Glutamatergic neuron (in vitro differentiated cells): ENCODE results near the gene MICU1. TPM values are rescaled to one million over a fixed set of nuclear protein-coding genes. Genes with fewer than 3 reads are reported as not detected.
"Not testable (repeated sequence)": the region's sequence is repeated elsewhere in the genome, so short reads cannot be mapped to it uniquely, and the experiment has no call there.

Source experiments
- DNase-seq: peaks from one replicate; pipeline ENCODE4 v3.0.0; 2022
- H3K27ac Mint-ChIP-seq: one replicate; pipeline ENCODE4 v1.8.0; 2020; ENCODE audit warnings: mild to moderate bottlenecking, mixed read lengths, inconsistent platforms; ENCODE audit not compliant: unreplicated experiment
- H3K27me3 Mint-ChIP-seq: one replicate; pipeline ENCODE4 v1.8.0; 2020; ENCODE audit warnings: mild to moderate bottlenecking, moderate library complexity, mixed read lengths, inconsistent platforms; ENCODE audit not compliant: unreplicated experiment
- H3K36me3 Mint-ChIP-seq: one replicate; pipeline ENCODE4 v1.8.0; 2020; ENCODE audit warnings: mild to moderate bottlenecking, mixed read lengths, inconsistent platforms; ENCODE audit not compliant: unreplicated experiment
- H3K4me1 Mint-ChIP-seq: one replicate; pipeline ENCODE4 v1.8.0; 2020; ENCODE audit warnings: mild to moderate bottlenecking, low read depth, mixed read lengths, inconsistent platforms; ENCODE audit not compliant: unreplicated experiment
- H3K4me3 Mint-ChIP-seq: one replicate; pipeline ENCODE4 v1.8.0; 2020; ENCODE audit warnings: mild to moderate bottlenecking, mixed read lengths, inconsistent platforms; ENCODE audit not compliant: unreplicated experiment
- H3K9me3 Mint-ChIP-seq: one replicate; pipeline ENCODE4 v1.8.0; 2020; ENCODE audit warnings: mild to moderate bottlenecking, moderate library complexity, mixed read lengths, inconsistent platforms; ENCODE audit not compliant: unreplicated experiment
- total RNA-seq: library from RNA; stranded (reverse); fragmentation: NEBNext Ultra II Directional; extraction: Animal tissue kit (Norgen Biotek cat#: 25700); gene quantifications from one replicate; pipeline ENCODE4 v1.2.1, GENCODE V29; 2021; ENCODE audit not compliant: unreplicated experiment
- TF ChIP-seq, protein P1 (sequence below): fragments of 200-600 bp; sonication (generic); IDR thresholded peaks from one replicate; pipeline ENCODE4 v1.5.0; 2021; ENCODE audit not compliant: partially characterized antibody, unreplicated experiment

MICU1 gene
- total RNA-seq, 1 donor from 2014 or later = 33.5 TPM

DNA sequence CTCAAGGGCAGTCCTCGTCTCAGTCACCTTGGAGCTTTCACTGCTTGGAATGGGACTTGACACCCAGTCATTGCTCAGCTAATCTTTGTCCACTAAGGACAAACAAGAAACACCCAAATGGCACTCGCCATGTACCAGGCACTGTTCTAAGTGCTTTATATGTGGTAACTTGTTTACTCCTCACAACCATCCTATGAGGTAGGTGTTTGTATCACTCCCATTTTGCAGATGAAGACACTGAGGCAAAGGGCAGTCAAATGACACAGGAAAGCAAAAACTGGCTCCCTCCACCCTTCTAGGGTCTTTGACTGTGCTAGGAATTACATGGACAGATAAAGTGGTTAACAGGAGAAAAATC lies 295.8 kb downstream of the MICU1 start:
- no peak for DNase-seq
- Mint-ChIP-seq H3K36me3 (no peaks in the 10 kb centered on the region), H3K27ac (peak overlapping the region; percentile 62), H3K9me3 (peaks cover 14% of the 10 kb centered on the region), H3K4me1 (peaks cover 39% of the 10 kb centered on the region), H3K27me3 (peaks cover 6% of the 10 kb centered on the region), H3K4me3 (peak overlapping the region; percentile 59)
- TF ChIP-seq, protein P1, sequence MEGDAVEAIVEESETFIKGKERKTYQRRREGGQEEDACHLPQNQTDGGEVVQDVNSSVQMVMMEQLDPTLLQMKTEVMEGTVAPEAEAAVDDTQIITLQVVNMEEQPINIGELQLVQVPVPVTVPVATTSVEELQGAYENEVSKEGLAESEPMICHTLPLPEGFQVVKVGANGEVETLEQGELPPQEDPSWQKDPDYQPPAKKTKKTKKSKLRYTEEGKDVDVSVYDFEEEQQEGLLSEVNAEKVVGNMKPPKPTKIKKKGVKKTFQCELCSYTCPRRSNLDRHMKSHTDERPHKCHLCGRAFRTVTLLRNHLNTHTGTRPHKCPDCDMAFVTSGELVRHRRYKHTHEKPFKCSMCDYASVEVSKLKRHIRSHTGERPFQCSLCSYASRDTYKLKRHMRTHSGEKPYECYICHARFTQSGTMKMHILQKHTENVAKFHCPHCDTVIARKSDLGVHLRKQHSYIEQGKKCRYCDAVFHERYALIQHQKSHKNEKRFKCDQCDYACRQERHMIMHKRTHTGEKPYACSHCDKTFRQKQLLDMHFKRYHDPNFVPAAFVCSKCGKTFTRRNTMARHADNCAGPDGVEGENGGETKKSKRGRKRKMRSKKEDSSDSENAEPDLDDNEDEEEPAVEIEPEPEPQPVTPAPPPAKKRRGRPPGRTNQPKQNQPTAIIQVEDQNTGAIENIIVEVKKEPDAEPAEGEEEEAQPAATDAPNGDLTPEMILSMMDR = no peak

DNA sequence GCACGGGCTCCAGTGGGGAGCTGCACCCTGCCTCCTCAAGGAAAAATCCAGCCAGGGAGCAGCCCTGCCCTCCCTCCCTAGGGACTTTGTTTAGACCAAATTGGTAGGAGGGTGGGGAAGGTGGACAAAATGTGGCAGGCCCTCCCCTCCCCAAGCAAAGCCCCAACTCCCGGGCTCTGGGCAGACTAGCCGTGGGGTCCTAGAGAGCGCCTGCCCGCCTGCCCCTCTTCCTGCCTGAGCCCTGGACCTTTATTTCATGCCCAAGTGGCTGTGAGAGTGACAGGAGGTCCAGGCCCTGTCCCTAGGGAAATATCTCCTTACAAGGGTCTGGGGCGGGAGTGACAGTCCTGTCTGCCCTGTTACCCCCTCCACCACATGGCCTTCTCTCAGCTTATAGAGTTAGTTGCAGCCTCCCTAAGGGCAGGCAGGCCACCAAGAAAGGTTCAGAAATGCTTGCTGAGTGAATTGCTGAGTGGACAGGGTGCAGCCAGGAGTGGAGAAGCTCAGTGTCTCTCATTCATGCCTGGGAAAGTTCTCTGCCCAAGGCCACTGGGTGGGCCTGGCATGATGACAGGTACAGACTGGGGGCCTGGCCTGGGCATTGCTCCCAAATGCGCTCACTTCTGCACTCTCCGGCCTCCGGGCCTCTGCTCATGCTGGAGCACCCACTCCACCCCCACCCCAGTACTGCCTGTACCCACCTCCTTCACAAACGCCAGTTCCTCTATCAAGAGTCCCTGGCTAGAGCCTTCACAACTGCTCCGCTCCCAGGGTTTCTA lies 296.4 kb downstream of the MICU1 start:
- Mint-ChIP-seq H3K36me3 (no peaks in the 10 kb centered on the region), H3K27ac (peak overlapping the region; percentile 62), H3K4me3 (peak overlapping the region; percentile 59), H3K27me3 (peaks cover 8% of the 10 kb centered on the region), H3K9me3 (peaks cover 14% of the 10 kb centered on the region), H3K4me1 (peaks cover 41% of the 10 kb centered on the region)
- TF ChIP-seq, protein P1 = no peak
- no peak for DNase-seq

DNA sequence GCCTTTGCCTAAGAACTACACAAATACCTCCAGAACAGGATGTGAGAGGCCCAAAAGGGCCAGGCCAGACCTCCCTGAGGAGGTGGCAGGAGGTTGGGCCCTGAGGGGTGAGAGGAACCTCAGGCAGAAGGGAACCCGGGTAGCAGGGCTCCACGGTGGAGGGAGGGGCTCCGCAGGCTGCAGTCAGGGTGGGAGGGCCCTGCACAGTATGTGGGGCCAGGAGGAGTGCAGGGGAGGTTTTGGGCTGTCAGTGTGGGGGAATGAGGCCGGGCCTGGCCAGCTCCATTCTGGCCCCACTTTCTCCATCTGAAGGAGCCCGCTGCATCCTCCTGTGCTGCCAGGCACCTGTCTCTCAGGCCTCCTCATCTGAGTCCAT lies 297.1 kb downstream of the MICU1 start:
- no peak for DNase-seq
- no peak overlapping the region for H3K27ac Mint-ChIP-seq
- peaks cover 38% of the 10 kb centered on the region for H3K4me1 Mint-ChIP-seq
- H3K9me3 Mint-ChIP-seq = peaks cover 13% of the 10 kb centered on the region
- H3K36me3 Mint-ChIP-seq = no peaks in the 10 kb centered on the region
- H3K4me3 Mint-ChIP-seq = no peak overlapping the region
- TF ChIP-seq, protein P1 = no peak
- H3K27me3 Mint-ChIP-seq = peaks cover 10% of the 10 kb centered on the region

DNA sequence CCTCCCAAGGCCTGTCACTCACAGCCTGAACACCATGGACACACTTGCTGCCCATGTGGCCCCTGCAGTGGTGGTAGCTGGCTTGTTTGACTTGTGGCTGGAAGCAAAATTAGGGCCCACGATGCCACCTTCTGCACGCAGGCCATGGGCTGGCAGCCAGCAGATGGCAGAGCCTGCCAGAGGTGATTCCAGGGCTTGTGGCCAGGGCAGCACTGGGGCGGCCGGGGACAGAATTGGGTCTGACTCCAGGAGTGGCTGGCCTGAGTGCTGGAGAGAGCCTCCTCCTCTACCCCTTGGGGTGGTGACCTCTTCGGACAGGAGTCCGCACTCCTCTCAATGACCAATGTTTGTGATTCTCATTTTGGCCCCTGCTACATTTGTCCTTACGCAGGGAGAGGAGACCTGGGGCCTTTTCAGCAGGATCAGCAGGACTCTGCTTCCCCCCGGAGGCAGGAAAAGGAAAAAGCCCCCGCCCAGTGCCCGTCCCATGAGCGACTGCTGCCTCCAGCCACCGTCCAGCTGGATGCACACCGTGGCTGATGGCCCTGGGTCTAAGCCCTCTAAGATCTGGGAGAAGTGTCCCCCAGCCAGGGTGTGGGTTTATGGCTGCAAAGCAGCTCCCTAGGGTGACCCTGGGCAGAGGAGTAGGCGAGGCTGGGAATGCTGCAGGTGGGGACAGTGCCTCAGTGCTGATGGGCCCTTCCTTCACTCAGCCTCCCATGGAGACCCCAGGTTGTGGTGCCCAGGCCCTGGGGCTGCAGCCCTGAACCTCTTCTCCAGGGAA lies 297.6 kb downstream of the MICU1 start:
- TF ChIP-seq, protein P1 = peak; percentile 39
- Mint-ChIP-seq H3K9me3 (peaks cover 12% of the 10 kb centered on the region), H3K27ac (peak overlapping the region; percentile 64), H3K4me1 (peaks cover 35% of the 10 kb centered on the region), H3K27me3 (peaks cover 10% of the 10 kb centered on the region), H3K4me3 (no peak overlapping the region), H3K36me3 (no peaks in the 10 kb centered on the region)
- DNase-seq = peak; percentile 80

DNA sequence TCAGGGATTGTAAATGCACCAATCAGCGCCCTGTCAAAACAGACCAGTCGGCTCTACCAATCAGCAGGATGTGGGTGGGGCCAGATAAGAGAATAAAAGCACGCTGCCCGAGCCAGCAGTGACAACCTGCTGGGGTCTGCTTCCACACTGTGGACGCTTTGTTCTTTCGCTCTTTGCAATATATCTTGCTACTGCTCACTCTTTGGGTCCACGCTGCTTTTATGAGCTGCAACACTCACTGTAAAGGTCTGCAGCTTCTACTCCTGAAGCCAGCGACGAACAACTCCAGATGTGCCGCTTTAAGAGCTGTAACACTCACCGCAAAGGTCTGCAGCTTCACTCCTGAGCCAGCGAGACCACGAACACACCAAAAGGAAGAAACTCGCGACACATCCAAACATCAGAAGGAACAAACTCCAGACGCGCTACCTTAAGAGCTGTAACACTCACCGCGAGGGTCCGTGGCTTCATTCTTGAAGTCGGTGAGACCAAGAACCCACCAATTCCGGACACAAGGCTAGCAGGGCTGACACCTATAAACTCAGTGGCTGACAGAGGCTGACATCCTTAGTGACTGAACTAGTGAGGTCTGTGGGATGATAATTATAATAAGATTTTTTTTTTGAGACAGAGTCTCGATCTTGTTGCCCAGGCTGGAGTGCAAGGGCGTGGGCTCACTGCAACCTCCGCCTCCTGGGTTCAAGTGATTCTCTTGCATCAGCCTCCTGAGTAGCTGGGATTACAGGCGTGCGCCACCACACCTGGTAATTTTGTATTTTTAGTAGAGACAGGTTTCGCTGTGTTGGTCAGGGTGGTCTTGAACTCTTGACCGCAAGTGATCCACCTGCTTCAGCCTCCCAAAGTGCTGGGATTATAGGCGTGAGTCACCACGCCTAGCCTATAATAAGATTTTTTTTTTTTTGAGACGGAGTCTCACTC lies 298.9 kb downstream of the MICU1 start:
- Mint-ChIP-seq H3K27ac (peak overlapping the region; percentile 75), H3K4me3 (peak overlapping the region; percentile 46)
- H3K36me3 Mint-ChIP-seq = not testable (repeated sequence)

DNA sequence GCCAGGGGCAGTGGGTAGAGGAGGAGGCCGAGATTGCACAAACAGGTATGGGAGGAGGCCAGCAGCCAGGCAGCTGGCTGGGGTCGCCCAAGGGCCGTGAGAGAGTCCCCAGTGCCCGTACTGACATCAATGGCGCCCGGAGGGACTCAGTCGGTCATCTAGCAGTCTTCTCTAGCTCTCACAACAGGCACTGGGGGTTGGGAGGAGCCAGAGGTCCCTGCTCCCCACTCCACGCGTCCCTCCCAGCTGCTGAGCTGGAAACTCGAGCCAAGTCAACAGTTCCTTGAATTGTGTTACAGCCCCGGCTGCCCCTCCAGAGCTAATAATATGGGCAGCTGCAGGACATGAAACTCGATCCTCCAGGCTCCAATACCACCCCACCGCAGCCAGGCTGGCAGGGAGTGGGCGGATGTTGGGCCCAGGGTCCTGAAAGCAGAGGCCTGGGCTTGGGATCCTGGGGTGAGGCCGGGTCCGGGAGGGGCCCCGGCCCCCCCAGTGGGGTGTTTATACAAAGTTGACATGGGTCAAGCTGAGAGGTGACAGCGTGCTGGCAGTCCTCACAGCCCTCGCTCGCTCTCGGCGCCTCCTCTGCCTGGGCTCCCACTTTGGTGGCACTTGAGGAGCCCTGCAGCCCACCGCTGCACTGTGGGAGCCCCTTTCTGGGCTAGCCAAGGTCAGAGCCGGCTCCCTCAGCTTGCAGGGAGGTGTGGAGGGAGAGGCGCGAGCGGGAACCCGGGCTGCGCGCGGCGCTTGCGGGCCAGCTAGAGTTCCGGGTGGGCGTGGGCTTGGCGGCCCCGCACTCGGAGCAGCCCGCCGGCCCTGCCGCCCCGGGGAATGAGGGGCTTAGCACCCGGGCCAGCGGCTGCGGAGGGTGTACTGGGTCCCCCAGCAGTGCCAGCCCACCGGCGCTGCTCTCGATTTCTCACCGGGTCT lies 300.4 kb downstream of the MICU1 start:
- peaks cover 15% of the 10 kb centered on the region for H3K9me3 Mint-ChIP-seq
- H3K27ac Mint-ChIP-seq, DNase-seq, H3K4me3 Mint-ChIP-seq, H3K36me3 Mint-ChIP-seq: not testable (repeated sequence)
- peaks cover 34% of the 10 kb centered on the region for H3K4me1 Mint-ChIP-seq
- H3K27me3 Mint-ChIP-seq = peaks cover 14% of the 10 kb centered on the region

More for the DNA sequence above, 298.9 kb downstream of the MICU1 start:
- H3K4me1 Mint-ChIP-seq = peaks cover 32% of the 10 kb centered on the region
- DNase-seq, H3K27me3 Mint-ChIP-seq, H3K9me3 Mint-ChIP-seq: not testable (repeated sequence)
